GM18907 (cell line): Measurements from ENCODE around the gene ST3GAL4.

Experiments used
- ATAC-seq: cut with Tn5 transposase; IDR thresholded peaks from one replicate; pipeline ENCODE4 v1.9.1; 2021; ENCODE audit warnings: mild to moderate bottlenecking, moderate library complexity; ENCODE audit not compliant: unreplicated experiment

Gene ST3GAL4

GRCh38 chr11:126419801-126420697, 64.6 kb downstream of the ST3GAL4 start:
- peak; percentile 66 for ATAC-seq

- no peak for ATAC-seq
Measured at GRCh38 chr11:126420698-126421256, 65.3 kb downstream of the ST3GAL4 start.

DNA sequence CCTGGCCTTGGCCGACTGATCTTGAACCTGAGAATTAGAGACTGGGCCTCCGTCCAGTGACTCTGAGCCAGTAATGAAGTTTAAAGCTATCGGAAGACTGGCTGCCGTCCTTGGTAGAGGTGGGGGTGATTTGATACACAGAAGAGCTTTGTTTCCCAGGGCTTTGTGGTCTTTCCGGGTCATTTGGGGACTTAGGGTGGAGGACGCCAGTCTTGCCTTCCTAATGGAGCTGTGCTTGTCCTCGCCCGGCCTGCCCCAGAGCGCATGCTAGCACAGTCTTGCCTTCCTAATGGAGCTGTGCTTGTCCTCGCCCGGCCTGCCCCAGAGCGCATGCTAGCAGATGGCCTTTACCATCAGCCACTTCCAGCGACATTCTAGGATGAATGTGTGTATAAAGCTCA, 65.8 kb downstream of the ST3GAL4 start:
- ATAC-seq: no peak

DNA sequence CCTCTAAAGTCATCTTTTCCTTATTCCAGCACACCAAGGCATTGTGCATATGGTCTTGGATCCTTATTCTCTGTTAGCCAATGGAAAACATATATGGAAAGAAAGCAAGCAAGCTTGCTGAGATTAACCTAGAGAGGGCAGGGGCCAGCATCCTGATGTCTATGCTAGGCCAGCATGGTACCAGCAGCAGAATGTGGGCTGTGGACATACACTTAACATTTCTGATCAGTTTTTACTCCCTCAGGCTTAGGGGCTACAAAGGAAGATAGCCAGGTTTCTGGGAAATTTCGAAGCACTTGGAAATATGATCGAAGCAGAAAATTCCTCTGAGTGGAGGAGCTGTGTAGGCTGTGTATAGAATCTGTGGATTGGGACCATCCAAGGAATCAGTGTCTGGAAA, 67.0 kb downstream of the ST3GAL4 start:
- no peak for ATAC-seq

- no peak for ATAC-seq
Measured at GRCh38 chr11:126423154-126423553, 67.7 kb downstream of the ST3GAL4 start.

DNA sequence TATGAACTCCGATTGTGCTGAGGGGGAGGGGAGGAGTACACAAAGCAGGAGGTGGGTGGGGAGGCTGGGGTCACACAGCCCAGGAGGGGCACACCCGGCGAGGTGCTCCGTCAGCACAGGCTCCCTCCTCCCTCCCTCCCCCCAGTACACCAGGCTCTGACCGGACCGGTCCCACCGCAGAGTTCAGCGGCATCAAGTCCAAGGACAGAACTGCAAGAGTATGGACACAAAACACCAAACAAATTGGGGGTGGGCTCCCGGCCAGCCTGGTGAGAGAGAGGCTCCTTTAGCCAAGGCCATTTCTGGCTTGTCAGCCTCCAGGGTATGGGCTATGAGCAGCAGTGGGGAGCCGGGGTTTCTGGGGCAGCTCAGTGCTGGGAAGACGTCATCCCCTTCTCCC, 68.3 kb downstream of the ST3GAL4 start:
- ATAC-seq: no peak

DNA sequence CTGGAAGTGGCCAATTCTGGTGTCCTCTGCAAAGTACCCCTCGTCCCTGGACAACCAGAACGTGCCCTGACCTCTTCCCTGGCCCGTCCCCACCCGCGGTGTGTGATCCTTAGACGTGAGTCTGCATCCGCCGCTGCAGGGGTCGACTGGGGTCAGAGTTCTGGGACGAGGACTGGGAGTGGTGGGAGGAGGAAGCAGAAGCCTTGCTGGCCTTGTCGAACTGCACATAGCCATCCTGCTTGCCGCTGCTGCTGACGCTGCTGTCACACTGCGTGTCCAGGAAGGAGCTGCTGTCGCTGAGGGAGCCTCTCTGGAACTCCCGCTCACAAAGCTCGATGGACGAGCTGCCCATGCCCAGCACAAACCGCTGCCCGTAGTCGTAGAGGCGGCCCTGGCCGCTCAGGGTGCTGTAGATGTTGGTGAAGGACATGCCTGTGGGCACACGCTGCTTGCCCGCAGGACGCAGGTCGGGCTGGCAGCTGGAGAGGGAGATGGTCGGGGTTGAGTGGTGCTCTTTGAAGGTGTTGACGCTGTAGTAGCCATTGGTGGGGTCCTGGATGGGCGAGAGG, 69.1 kb downstream of the ST3GAL4 start:
- ATAC-seq: no peak

GRCh38 chr11:126426106-126426505, 70.6 kb downstream of the ST3GAL4 start:
- ATAC-seq: no peak

- peak; percentile 73 for ATAC-seq
Measured at GRCh38 chr11:126426820-126427749, 71.6 kb downstream of the ST3GAL4 start.

DNA sequence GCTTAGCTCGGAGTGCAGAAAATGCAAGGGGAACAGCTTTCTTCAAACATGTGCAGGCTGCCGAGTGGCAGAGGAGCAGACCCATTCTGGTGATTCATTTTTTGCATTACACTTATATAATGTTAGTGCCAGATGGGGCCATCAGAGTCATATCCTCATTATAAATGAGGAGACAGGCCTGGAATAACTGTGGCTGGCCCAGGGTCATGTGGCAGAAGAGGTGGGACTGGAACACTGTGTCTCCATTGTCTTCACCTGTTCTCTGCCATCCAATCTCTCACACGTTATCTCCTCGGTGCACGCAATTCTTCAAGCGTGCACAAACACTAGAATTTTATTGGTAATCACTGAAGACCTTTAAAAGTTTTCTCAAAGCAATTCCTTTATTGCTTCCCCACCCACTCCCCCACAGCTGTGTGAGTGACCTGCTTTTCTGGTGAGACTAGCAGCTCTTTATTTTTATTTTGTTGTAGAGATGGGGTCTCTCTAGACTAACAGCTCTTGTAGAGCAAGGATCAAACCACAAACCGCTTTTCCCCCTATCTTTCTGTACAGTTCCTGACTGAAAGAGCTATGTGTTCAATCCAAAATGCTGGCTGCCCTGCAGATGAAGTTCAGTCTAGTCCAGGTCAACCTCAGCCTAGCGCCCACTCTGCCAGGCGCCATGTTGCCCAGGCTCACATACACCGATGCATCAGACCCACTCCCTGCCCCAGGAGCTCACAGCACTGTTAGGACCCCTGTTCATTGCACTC, 75.3 kb downstream of the ST3GAL4 start:
- ATAC-seq: no peak

DNA sequence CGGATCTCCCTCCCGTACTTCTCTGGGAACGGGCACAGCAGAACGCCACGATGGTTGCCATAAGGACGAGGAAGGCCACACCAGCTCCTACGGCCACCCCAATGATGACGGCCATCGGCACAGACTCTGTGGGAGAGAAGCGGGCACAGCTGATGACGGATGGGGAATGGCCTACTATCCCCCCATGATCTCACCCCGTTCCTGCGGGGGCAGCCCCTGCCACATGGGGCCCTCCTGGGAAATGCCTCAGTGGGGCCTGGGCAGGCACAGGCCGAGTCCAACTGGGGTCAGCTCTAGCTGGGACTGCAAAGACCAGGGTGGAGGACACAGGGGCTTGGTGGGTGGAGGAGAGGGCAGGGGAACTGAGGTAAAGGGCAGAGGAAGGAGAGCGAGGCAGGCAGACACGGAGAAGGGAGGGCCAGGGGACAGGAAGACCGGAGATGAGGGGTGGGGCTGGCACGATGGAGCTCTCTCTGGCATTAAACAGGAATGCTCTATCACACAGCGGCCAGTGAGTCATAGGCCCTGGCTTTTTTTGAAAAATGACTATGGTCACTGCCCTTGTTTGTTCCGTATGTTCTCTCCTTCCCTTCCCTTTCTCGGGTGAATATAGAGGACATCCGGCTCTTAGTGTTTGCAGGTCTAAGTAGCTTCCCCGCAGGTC, 76.0 kb downstream of the ST3GAL4 start:
- no peak for ATAC-seq

- ATAC-seq: no peak
Measured at GRCh38 chr11:126432065-126432461, 76.6 kb downstream of the ST3GAL4 start.

DNA sequence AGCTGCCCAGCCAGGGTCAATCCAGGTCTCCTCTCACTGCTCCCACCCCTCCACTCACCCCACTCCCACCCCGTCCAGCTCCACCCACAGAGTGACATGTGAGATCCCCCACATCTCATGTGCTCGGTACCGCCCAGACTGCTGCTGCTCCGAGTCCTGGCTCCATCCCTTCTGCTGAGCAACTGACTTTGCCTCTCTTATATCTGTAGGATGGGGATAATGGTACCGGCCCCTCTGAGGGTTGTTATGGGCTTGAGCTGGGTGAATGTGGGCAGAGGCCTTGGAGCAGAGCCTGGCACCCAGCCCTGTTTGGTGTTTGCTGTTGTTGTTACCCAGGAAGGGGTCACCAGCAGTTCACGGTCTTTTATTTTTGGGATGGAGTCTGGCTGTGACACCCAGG, 77.0 kb downstream of the ST3GAL4 start:
- ATAC-seq: no peak

GRCh38 chr11:126433244-126433846, 77.9 kb downstream of the ST3GAL4 start:
- ATAC-seq: no peak

DNA sequence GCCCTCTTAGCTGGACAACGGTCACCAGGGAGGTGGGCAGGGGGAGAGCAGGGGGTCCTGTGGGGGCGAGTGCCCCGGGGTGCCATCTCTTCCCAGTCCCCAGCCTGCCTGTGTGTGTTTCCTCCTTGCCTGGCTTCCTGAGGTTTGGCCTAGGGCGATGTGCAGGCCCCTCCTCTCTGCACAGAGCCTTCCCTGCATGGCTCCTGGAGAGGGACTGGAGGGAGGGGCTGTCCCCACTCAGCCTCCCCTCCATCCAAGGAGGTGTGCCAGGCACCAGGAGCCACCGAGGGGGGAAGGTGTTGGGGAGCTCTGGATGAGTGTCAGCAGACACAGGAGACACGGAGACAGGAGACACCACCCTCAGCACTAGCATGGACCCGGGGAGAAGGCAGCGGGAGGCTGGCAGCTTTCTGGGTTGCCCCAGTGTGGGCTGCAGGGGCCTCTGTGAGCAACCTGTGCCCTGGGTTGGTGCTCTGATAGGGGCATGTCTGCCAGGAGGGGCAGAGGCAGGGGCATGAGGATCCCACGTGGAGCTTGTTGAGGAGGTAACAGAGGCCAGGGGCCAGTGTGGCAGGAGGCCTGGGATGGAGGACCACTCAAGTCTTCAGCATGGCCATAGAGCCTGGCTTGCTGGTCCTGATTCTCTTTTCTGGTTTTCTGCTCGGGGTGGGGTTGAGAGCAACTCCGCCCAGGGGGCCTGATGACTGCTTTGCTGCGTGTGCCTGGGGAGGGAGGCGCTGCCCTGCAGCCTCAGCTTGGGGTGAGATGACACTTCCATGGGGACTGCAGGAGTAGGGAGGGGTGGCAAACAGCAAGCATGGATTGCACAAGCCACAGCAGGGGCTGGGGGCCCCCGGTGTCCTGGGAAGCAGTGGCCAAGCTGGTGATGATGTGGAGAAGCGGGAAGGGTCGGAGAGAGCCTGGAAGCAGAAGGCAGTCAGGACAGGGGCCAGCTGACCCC, 78.8 kb downstream of the ST3GAL4 start:
- no peak for ATAC-seq

DNA sequence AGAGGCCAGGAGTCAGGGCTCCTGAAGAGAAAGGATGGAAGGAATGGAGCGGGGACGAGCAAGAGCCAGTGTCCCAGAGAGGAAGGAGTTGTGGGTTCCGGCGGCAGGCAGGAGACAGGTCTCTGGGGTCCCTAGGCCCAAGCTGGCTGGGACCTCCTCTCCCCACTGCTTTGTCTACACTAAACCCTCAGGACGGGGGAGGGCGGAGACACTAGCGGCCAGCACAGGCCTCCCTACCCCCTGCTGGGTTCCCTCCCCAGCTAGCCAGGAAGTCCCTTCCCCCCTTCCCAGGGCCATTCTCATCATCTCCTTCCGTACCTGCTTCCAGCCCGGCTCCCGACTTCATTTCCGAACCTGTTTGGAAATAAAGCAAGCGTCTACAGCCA, 79.5 kb downstream of the ST3GAL4 start:
- no peak for ATAC-seq

DNA sequence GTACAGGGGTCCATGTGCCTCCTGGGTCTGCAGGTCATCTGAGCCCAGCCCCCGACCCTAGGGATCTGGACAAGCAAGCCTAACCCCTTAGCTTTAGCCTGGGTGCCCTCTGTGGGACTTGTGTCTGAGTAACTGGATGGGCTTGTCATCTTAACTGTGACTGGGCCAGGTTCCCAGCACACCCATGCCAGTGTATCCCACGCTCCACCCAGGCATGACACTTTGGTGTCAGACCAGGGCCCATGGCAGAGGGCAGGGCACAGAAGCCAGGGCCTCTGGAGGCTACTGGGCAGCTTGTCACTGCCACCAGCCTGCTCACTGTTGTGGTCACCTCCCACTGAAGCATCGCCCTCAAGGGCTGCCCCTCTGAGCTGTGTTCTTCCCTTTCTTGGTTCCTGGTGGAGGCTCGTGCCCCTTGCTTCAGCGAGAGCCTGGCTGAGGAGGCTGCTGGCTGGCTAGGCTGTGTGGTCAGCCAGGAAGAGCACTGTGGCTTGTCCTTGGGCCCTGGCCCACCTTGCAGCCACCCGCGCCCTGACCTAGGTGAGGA, 80.8 kb downstream of the ST3GAL4 start:
- ATAC-seq: no peak

DNA sequence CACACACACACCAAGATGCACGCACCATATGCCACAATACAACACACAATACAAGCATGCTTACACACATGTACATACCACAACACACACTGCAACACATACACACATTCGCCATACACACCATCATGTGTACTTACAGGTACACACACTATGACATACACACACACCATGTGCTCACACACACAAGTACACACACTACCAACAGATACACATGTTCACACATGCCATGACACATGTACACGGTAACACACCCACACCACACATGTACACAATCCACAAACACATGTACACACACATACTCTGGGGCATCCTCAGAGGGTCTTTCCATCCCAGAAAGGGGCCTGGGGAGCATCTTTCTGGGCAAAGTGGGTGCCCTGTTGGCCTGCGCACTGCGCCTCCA, 82.2 kb downstream of the ST3GAL4 start:
- no peak for ATAC-seq
